ENCODE results near the gene RAMP1. TPM values are rescaled to one million over a fixed set of nuclear protein-coding genes. Genes with fewer than 3 reads are reported as not detected.

The RAMP1 gene
- total RNA-seq, 4 donors from 2014 or later = 44.1 to 591 (median 424) TPM

DNA sequence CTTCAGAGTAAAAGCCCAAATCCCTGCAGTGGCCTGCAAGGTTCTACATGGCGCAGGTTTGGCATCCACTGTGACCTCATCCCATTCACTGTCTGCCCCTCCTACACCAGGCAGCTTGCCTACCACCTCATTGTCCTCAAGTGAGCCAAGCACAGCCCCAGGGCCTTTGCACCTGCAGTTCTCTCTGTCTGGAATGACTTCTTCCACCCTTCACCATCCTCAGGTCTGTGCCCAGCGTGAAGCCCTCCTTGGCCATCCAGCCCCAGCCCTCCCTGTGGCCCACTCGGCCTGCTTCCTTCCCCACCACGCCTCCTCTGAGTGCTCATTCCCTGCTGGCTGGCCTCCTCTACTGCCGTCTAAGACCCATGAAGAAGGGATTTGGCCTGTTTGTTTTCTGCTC, 74.8 kb downstream of the RAMP1 start:
- no peak for DNase-seq
- H3K36me3 ChIP-seq = no peaks in the 10 kb centered on the region
- intact Hi-C loops (cut with DNase I; ENCODE audit: low total_unique reads) = no loop called here
- no peak overlapping the region for H3K4me3 ChIP-seq
- TF ChIP-seq, protein P1, sequence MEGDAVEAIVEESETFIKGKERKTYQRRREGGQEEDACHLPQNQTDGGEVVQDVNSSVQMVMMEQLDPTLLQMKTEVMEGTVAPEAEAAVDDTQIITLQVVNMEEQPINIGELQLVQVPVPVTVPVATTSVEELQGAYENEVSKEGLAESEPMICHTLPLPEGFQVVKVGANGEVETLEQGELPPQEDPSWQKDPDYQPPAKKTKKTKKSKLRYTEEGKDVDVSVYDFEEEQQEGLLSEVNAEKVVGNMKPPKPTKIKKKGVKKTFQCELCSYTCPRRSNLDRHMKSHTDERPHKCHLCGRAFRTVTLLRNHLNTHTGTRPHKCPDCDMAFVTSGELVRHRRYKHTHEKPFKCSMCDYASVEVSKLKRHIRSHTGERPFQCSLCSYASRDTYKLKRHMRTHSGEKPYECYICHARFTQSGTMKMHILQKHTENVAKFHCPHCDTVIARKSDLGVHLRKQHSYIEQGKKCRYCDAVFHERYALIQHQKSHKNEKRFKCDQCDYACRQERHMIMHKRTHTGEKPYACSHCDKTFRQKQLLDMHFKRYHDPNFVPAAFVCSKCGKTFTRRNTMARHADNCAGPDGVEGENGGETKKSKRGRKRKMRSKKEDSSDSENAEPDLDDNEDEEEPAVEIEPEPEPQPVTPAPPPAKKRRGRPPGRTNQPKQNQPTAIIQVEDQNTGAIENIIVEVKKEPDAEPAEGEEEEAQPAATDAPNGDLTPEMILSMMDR (IDR thresholded peaks at IDR 0.05) = no peak
- no peak for TF ChIP-seq POLR2A (IDR thresholded peaks at IDR 0.05)
- H3K4me1 ChIP-seq = peaks cover 0 to 3% of the 10 kb centered on the region in 2 donors
- no peak overlapping the region for H3K27ac ChIP-seq
- no peaks in the 10 kb centered on the region for H3K27me3 ChIP-seq
- no peaks in the 10 kb centered on the region for H3K9me3 ChIP-seq

- no peak for DNase-seq
- Histone ChIP-seq H3K4me3 (no peak overlapping the region), H3K9me3 (no peaks in the 10 kb centered on the region), H3K27ac (no peak overlapping the region), H3K4me1 (peaks cover 0 to 3% of the 10 kb centered on the region in 2 donors), H3K27me3 (no peaks in the 10 kb centered on the region), H3K36me3 (no peaks in the 10 kb centered on the region)
- TF ChIP-seq, protein P1 (IDR thresholded peaks at IDR 0.05) = no peak
- TF ChIP-seq POLR2A (IDR thresholded peaks at IDR 0.05) = no peak
- intact Hi-C loops (cut with DNase I; ENCODE audit: low total_unique reads) = no loop called here
These were observed 76.5 kb downstream of the RAMP1 start for GRCh38 chr2:237935740-237936452.

DNA sequence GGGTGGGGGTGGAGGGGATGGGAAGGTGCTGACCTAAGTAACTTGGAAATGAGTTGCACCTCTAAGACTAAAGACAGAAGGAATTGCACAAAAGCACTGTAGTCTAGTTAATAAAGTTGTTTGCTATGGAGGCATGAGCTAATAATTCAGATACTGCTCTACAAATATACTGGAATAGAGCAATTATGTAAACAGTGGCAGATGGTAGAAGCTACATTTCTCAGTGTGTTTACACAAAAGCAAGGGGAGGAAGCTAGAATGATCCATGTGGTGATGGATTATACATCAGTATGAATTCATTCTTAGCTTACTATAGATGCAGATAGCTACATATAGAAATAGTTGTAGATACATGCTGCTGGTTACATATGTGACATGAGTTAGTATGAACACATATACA, 79.8 kb downstream of the RAMP1 start:
- Histone ChIP-seq H3K9me3 (no peaks in the 10 kb centered on the region), H3K4me1 (no peaks in the 10 kb centered on the region), H3K27ac (no peak overlapping the region), H3K27me3 (no peaks in the 10 kb centered on the region), H3K4me3 (no peak overlapping the region), H3K36me3 (no peaks in the 10 kb centered on the region)
- TF ChIP-seq, protein P1 (IDR thresholded peaks at IDR 0.05) = no peak
- TF ChIP-seq POLR2A (IDR thresholded peaks at IDR 0.05) = no peak
- DNase-seq = no peak
- intact Hi-C loops (cut with DNase I; ENCODE audit: low total_unique reads) = no loop called here

GRCh38 chr2:237940828-237941227, 81.4 kb downstream of the RAMP1 start:
- H3K9me3 ChIP-seq = no peaks in the 10 kb centered on the region
- TF ChIP-seq POLR2A (IDR thresholded peaks at IDR 0.05) = no peak
- TF ChIP-seq, protein P1 (IDR thresholded peaks at IDR 0.05) = no peak
- H3K36me3 ChIP-seq = no peaks in the 10 kb centered on the region
- no peaks in the 10 kb centered on the region for H3K27me3 ChIP-seq
- H3K4me1 ChIP-seq = no peaks in the 10 kb centered on the region
- intact Hi-C loops (cut with DNase I; ENCODE audit: low total_unique reads) = no loop called here
- no peak for DNase-seq
- no peak overlapping the region for H3K27ac ChIP-seq
- no peak overlapping the region for H3K4me3 ChIP-seq

DNA sequence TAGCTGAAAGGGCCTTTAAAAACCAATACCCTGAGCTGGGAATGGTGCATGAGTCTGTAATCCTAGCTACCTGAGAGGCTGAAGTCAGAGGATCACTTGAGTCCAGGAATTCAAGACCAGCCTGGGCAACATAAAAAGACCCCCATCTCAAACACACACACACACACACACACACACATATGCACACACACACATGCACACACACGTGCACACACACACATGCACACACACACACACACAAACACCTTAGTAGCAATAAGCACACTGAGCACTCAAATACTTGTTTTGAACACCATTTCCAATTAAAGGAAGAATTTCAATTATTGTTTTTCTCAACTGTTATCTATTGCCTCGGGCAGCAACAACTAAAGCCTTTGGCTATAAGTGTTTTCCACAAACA, 81.8 kb downstream of the RAMP1 start:
- intact Hi-C loops (cut with DNase I; ENCODE audit: low total_unique reads) = no loop called here
- Histone ChIP-seq H3K9me3 (no peaks in the 10 kb centered on the region), H3K27me3 (no peaks in the 10 kb centered on the region), H3K27ac (no peak overlapping the region), H3K4me3 (no peak overlapping the region), H3K36me3 (no peaks in the 10 kb centered on the region), H3K4me1 (no peaks in the 10 kb centered on the region)
- no peak for TF ChIP-seq POLR2A (IDR thresholded peaks at IDR 0.05)
- TF ChIP-seq, protein P1 (IDR thresholded peaks at IDR 0.05) = no peak
- no peak for DNase-seq
